DOHH2 (cell line): ENCODE measurements around the gene NCKIPSD.

Experiments used
- H3F3A ChIP-seq: fragments of 200-600 bp; sonication (generic), shearing (Covaris generic); 2 replicates; pipeline ENCODE4 v1.6.0; 2016; ENCODE audit warnings: antibody characterized with exemption, mild to moderate bottlenecking; ENCODE audit not compliant: control insufficient read depth, insufficient read depth
- H3K27ac ChIP-seq: fragments of 200-600 bp; sonication (generic); 2 replicates; pipeline ENCODE4 v1.5.1; 2014; ENCODE audit warnings: low read depth, mild to moderate bottlenecking, low read length, moderate library complexity
- H3K27me3 ChIP-seq: fragments of 200-600 bp; sonication (generic); 2 replicates; pipeline ENCODE4 v1.6.1; 2014; ENCODE audit warnings: mild to moderate bottlenecking, low read length, mixed read lengths; ENCODE audit not compliant: control insufficient read depth
- H3K36me3 ChIP-seq: fragments of 200-600 bp; sonication (generic); 2 replicates; pipeline ENCODE4 v1.6.1; 2014; ENCODE audit warnings: mild to moderate bottlenecking, low read length, moderate library complexity, mixed read lengths; ENCODE audit not compliant: control insufficient read depth
- H3K4me1 ChIP-seq: fragments of 200-600 bp; sonication (generic); 2 replicates; pipeline ENCODE4 v1.6.1; 2014; ENCODE audit warnings: mild to moderate bottlenecking, low read length, mixed read lengths; ENCODE audit not compliant: control insufficient read depth
- H3K4me2 ChIP-seq: fragments of 200-600 bp; sonication (generic); 2 replicates; pipeline ENCODE4 v1.6.0; 2014; ENCODE audit warnings: mild to moderate bottlenecking, low read length, moderate library complexity
- H3K4me3 ChIP-seq: fragments of 200-600 bp; sonication (generic); 2 replicates; pipeline ENCODE4 v1.5.1; 2014; ENCODE audit warnings: mild to moderate bottlenecking, low read length, mixed read lengths
- H3K79me2 ChIP-seq: fragments of 200-600 bp; sonication (generic); 2 replicates; pipeline ENCODE4 v1.6.1; 2014; ENCODE audit warnings: mild to moderate bottlenecking, low read length, mixed read lengths; ENCODE audit not compliant: control insufficient read depth
- H3K9me2 ChIP-seq: fragments of 200-600 bp; sonication (generic); replicated peaks from 2 replicates; pipeline ENCODE4 v1.6.1; 2014; ENCODE audit warnings: mild to moderate bottlenecking, low read length, mixed read lengths; ENCODE audit not compliant: control insufficient read depth
- H3K9me3 ChIP-seq: fragments of 200-600 bp; sonication (generic); 2 replicates; pipeline ENCODE4 v1.6.1; 2014; ENCODE audit warnings: antibody characterized with exemption, low read length, mixed read lengths; ENCODE audit not compliant: control insufficient read depth, insufficient read depth
- H4K20me1 ChIP-seq: fragments of 200-600 bp; sonication (generic); 2 replicates; pipeline ENCODE4 v1.6.0; 2014; ENCODE audit warnings: low read depth, mild to moderate bottlenecking, antibody characterized with exemption, low read length, moderate library complexity; ENCODE audit not compliant: control insufficient read depth, insufficient read depth
- CTCF ChIP-seq: fragments of 200-600 bp; sonication (generic); IDR thresholded peaks from one replicate; pipeline ENCODE4 v1.5.1; 2014; ENCODE audit warnings: antibody characterized with exemption, mild to moderate bottlenecking, low read depth, low read length; ENCODE audit not compliant: poor library complexity, severe bottlenecking
- EZH2phosphoT487 ChIP-seq: fragments of 200-600 bp; sonication (generic); IDR thresholded peaks from 2 replicates; pipeline ENCODE4 v1.6.1; 2017; ENCODE audit warnings: borderline replicate concordance, mild to moderate bottlenecking, antibody characterized with exemption, low read length, moderate library complexity, mixed read lengths

NCKIPSD gene

GRCh38 chr3:48628277-48629017 lies 57.3 kb downstream of the NCKIPSD start:
- TF ChIP-seq EZH2phosphoT487 (no peak), CTCF (no peak)
- Histone ChIP-seq H3K4me2 (no peak overlapping the region), H3K9me2 (no peaks in the 10 kb centered on the region), H4K20me1 (no peaks in the 10 kb centered on the region), H3K4me1 (peaks cover 7% of the 10 kb centered on the region), H3F3A (no peaks in the 10 kb centered on the region), H3K27ac (no peak overlapping the region), H3K4me3 (no peak overlapping the region), H3K36me3 (peaks cover 27% of the 10 kb centered on the region), H3K9me3 (no peaks in the 10 kb centered on the region), H3K27me3 (no peaks in the 10 kb centered on the region), H3K79me2 (no peaks in the 10 kb centered on the region)

- TF ChIP-seq EZH2phosphoT487 (no peak), CTCF (no peak)
- Histone ChIP-seq H3F3A (no peaks in the 10 kb centered on the region), H3K4me3 (no peak overlapping the region), H3K9me2 (no peaks in the 10 kb centered on the region), H3K27ac (no peak overlapping the region), H4K20me1 (no peaks in the 10 kb centered on the region), H3K4me1 (peaks cover 7% of the 10 kb centered on the region), H3K36me3 (peaks cover 15% of the 10 kb centered on the region; the same call in 1 of the 2 replicates), H3K4me2 (no peak overlapping the region), H3K27me3 (no peaks in the 10 kb centered on the region), H3K79me2 (no peaks in the 10 kb centered on the region), H3K9me3 (no peaks in the 10 kb centered on the region)
Observed at GRCh38 chr3:48625600-48625999, 60.1 kb downstream of the NCKIPSD start.

- Histone ChIP-seq H3K79me2 (no peaks in the 10 kb centered on the region), H4K20me1 (no peaks in the 10 kb centered on the region), H3K4me1 (peaks cover 7% of the 10 kb centered on the region), H3K27ac (no peak overlapping the region), H3K27me3 (no peaks in the 10 kb centered on the region), H3K9me2 (no peaks in the 10 kb centered on the region), H3K36me3 (peaks cover 15% of the 10 kb centered on the region; the same call in 1 of the 2 replicates), H3K9me3 (no peaks in the 10 kb centered on the region), H3K4me2 (no peak overlapping the region), H3F3A (no peaks in the 10 kb centered on the region), H3K4me3 (no peak overlapping the region)
- no peak for TF ChIP-seq CTCF
Observed at GRCh38 chr3:48624767-48625166, 60.9 kb downstream of the NCKIPSD start.
